Aorta (tissue), 5 donors: ENCODE results near the gene MFGE8. TPM values are rescaled to one million over a fixed set of nuclear protein-coding genes. Genes with fewer than 3 reads are reported as not detected.
"Not testable (repeated sequence)": the region's sequence is repeated elsewhere in the genome, so short reads cannot be mapped to it uniquely, and the experiment has no call there.

ENCODE experiments used
- ATAC-seq: fragments of 200-7000 bp; cut with Tn5 transposase; one replicate; pipeline ENCODE4 v1.9.1; 2022; ENCODE audit warnings: moderate library complexity; ENCODE audit not compliant: low FRiP score
- DNase-seq, 2 donors: peaks; one replicate each; pipeline ENCODE4 v3.0.0-alpha.2; 2020
- H3K27ac ChIP-seq, 2 donors: one replicate each; pipeline ENCODE4 v1.5.1; 2013; ENCODE audit warnings: low read length in 2 of 2, mild to moderate bottlenecking in 2 of 2, moderate library complexity in 2 of 2, control low read depth in 1 of 2, inconsistent platforms in 1 of 2, low read depth in 1 of 2
- H3K27me3 ChIP-seq, 2 donors: one replicate each; pipeline ENCODE4 v1.6.1; 2013; ENCODE audit warnings: control low read depth in 1 of 2, low read length in 1 of 2, mild to moderate bottlenecking in 1 of 2, moderate library complexity in 1 of 2; ENCODE audit not compliant: insufficient read depth in 2 of 2, control insufficient read depth in 1 of 2
- H3K36me3 ChIP-seq, 2 donors: one replicate each; pipeline ENCODE4 v1.6.1; 2013; ENCODE audit warnings: control low read depth in 1 of 2, low read length in 1 of 2, mild to moderate bottlenecking in 1 of 2; ENCODE audit not compliant: insufficient read depth in 2 of 2, control insufficient read depth in 1 of 2
- H3K4me1 ChIP-seq, 2 donors: one replicate each; pipeline ENCODE4 v1.6.1; 2013; ENCODE audit warnings: low read length in 2 of 2, control low read depth in 1 of 2, mild to moderate bottlenecking in 1 of 2, moderate library complexity in 1 of 2; ENCODE audit not compliant: insufficient read depth in 2 of 2, control insufficient read depth in 1 of 2
- H3K4me3 ChIP-seq, 2 donors: one replicate each; pipeline ENCODE4 v1.5.1; 2013; ENCODE audit warnings: low read length in 2 of 2, control low read depth in 1 of 2, mild to moderate bottlenecking in 1 of 2
- H3K9me3 ChIP-seq: one replicate; pipeline ENCODE4 v1.6.1; 2013; ENCODE audit warnings: mild to moderate bottlenecking, low read length; ENCODE audit not compliant: control insufficient read depth
- WGBS, 2 donors: extraction: QIAGEN DNeasy Blood & Tissue Kit; methylation state at CpG; one replicate each; pipeline ENCODE4 v1.1.7; 2013; 5-methylcytosine and 5-hydroxymethylcytosine counted together
- intact Hi-C, 2 donors: fragments of 100-400 bp; cut with DNase I; formaldehyde crosslinking; loops; one replicate each; pipeline versions ENCODE4 v1.14.2 to v1.15.0; 2022
- polyA plus RNA-seq, 2 donors: library from polyadenylated mRNA; stranded (reverse); fragments of 200-250 nt; gene quantifications; one replicate each; pipeline ENCODE4 v1.2.3, GENCODE V29; 2013
- total RNA-seq, 2 donors: library from RNA; stranded (reverse); fragmentation: NEBNext Ultra II Directional; extraction: Animal tissue kit (Norgen Biotek cat#: 25700); gene quantifications; one replicate each; pipeline ENCODE4 v1.2.1, GENCODE V29; 2021
- donor health status: healthy with polysubstance abuse.
- donor health status: Bipolar disorder and iron deficiency.
- donor health status: DM: no; HTN: no; CAD: no.
- donor health status: DM: no; HTN: no; CAD: no.
- donor health status: DM: yes; HTN: yes; CAD: no.

MFGE8 gene
- total and polyA plus RNA-seq, 4 donors, result 1,008 to 2,529 (median 1,895) TPM

GRCh38 chr15:88928192-88928591 lies 15.0 kb upstream of the MFGE8 start:
- not testable (repeated sequence) for H3K9me3 ChIP-seq, DNase-seq, ATAC-seq, H3K4me3 ChIP-seq, H3K4me1 ChIP-seq, H3K27me3 ChIP-seq, H3K27ac ChIP-seq, H3K36me3 ChIP-seq
- intact Hi-C loops, result loop anchor here in 1 of 2 donors (10.0 kb wide), 1 partner anchor 47 kb away; no protein-coding TSS in a partner anchor

GRCh38 chr15:88925648-88926047 lies 12.5 kb upstream of the MFGE8 start:
- H3K36me3 ChIP-seq, H3K27ac ChIP-seq, DNase-seq, H3K4me1 ChIP-seq, H3K27me3 ChIP-seq, H3K9me3 ChIP-seq, H3K4me3 ChIP-seq, ATAC-seq: not testable (repeated sequence)
- WGBS, 2 donors, result 59 to 62% methylated on average over 2 of the region's 2 CpGs
- intact Hi-C loops, result loop anchor here in 1 of 2 donors (10.0 kb wide), 1 partner anchor 49 kb away; no protein-coding TSS in a partner anchor

- H3K36me3 ChIP-seq, ATAC-seq, H3K27me3 ChIP-seq, H3K4me1 ChIP-seq, H3K9me3 ChIP-seq, DNase-seq, H3K4me3 ChIP-seq: not testable (repeated sequence)
- intact Hi-C loops, result loop anchor here in 1 of 2 donors (10.0 kb wide), 1 partner anchor 54 kb away; no protein-coding TSS in a partner anchor
- WGBS, 2 donors, result 67 to 74% methylated on average over 12 of the region's 12 CpGs
- H3K27ac ChIP-seq, result peak overlapping the region in 1 of 2 donors; percentile 17
Measured at GRCh38 chr15:88920892-88921435, 7.8 kb upstream of the MFGE8 start.

- Histone ChIP-seq H3K27me3 (no peaks in the 10 kb centered on the region), H3K36me3 (no peaks in the 10 kb centered on the region), H3K4me3 (no peak overlapping the region), H3K4me1 (no peaks in the 10 kb centered on the region), H3K27ac (no peak overlapping the region), H3K9me3 (no peaks in the 10 kb centered on the region)
- WGBS, 2 donors, result 74 to 77% methylated on average over 9 of the region's 9 CpGs
- DNase-seq (peak; percentile 64 to 76), ATAC-seq (no peak)
- intact Hi-C loops, result loop anchor here in 1 of 2 donors (10.0 kb wide), 1 partner anchor 54 kb away; no protein-coding TSS in a partner anchor
Measured at GRCh38 chr15:88920186-88920891, 7.2 kb upstream of the MFGE8 start.

GRCh38 chr15:88918738-88919137 lies 5.6 kb upstream of the MFGE8 start:
- ATAC-seq (peak; percentile 77), DNase-seq (peak; percentile 87 to 92)
- Histone ChIP-seq H3K27me3 (no peaks in the 10 kb centered on the region), H3K36me3 (no peaks in the 10 kb centered on the region), H3K27ac (peak overlapping the region; percentile 16 to 83), H3K4me3 (no peak overlapping the region), H3K4me1 (no peaks in the 10 kb centered on the region), H3K9me3 (no peaks in the 10 kb centered on the region)
- 2 to 7% methylated on average over 4 of the region's 4 CpGs for WGBS, 2 donors
- intact Hi-C loops, result loop anchor here in 1 of 2 donors (5.0 kb wide), 1 partner anchor 34 kb away; no protein-coding TSS in a partner anchor

- intact Hi-C loops, result loop anchor here in 1 of 2 donors (5.0 kb wide), 1 partner anchor 35 kb away; no protein-coding TSS in a partner anchor
- no peaks in the 10 kb centered on the region for H3K9me3 ChIP-seq
- DNase-seq, result no peak
- ATAC-seq, result no peak
- H3K4me3 ChIP-seq, result no peak overlapping the region
- H3K27me3 ChIP-seq, result no peaks in the 10 kb centered on the region
- no peaks in the 10 kb centered on the region for H3K4me1 ChIP-seq
- WGBS, 2 donors, result 93 to 96% methylated on average over 5 of the region's 5 CpGs
- no peak overlapping the region for H3K27ac ChIP-seq
- H3K36me3 ChIP-seq, result no peaks in the 10 kb centered on the region
Measured at GRCh38 chr15:88917760-88918159, 4.6 kb upstream of the MFGE8 start.

- Histone ChIP-seq H3K27me3 (no peaks in the 10 kb centered on the region), H3K9me3 (no peaks in the 10 kb centered on the region), H3K4me3 (no peak overlapping the region), H3K4me1 (no peaks in the 10 kb centered on the region), H3K36me3 (no peaks in the 10 kb centered on the region), H3K27ac (no peak overlapping the region)
- no peak for DNase-seq
- intact Hi-C loops, result loop anchor here in 1 of 2 donors (5.0 kb wide), 1 partner anchor 37 kb away; no protein-coding TSS in a partner anchor
- 94 to 96% methylated on average over 10 of the region's 10 CpGs for WGBS, 2 donors
- no peak for ATAC-seq
Measured at GRCh38 chr15:88915354-88915753, 2.2 kb upstream of the MFGE8 start.

- intact Hi-C loops, result loop anchor here (2.0 to 5.0 kb wide), 4 partner anchors 38 to 258 kb away; no protein-coding TSS in a partner anchor
- WGBS, 2 donors, result 66 to 68% methylated on average over 4 of the region's 4 CpGs
- H3K4me1 ChIP-seq, result no peaks in the 10 kb centered on the region
- H3K36me3 ChIP-seq, result peaks cover 0 to 7% of the 10 kb centered on the region in 2 donors
- no peak for DNase-seq
- no peaks in the 10 kb centered on the region for H3K9me3 ChIP-seq
- no peak for ATAC-seq
- H3K27ac ChIP-seq, result no peak overlapping the region
- H3K27me3 ChIP-seq, result no peaks in the 10 kb centered on the region
- peak overlapping the region in 1 of 2 donors; percentile 4 for H3K4me3 ChIP-seq
Measured at GRCh38 chr15:88913850-88914169, 631 bp upstream of the MFGE8 start.
